Peyer's patch (tissue), 4 donors: ENCODE results near the gene YWHAE.

ENCODE experiments used
- POLR2A ChIP-seq, 2 donors: fragments of 450-650 bp; IDR thresholded peaks; one replicate each; pipeline ENCODE4 v1.5.1; 2017; ENCODE audit warnings: antibody characterized with exemption in 2 of 2, mild to moderate bottlenecking in 2 of 2, moderate library complexity in 2 of 2
- TF ChIP-seq, protein P1 (sequence below), 6 experiments: fragments of 450-650 bp in 4 of 6; fragments of 200-600 bp in 2 of 6; sonication (generic) in 1 of 6; IDR thresholded peaks; one replicate each; pipeline ENCODE4 v1.5.1; 2017 to 2019; ENCODE audit warnings: antibody characterized with exemption in 6 of 6, mild to moderate bottlenecking in 3 of 6, moderate library complexity in 1 of 6

DNA sequence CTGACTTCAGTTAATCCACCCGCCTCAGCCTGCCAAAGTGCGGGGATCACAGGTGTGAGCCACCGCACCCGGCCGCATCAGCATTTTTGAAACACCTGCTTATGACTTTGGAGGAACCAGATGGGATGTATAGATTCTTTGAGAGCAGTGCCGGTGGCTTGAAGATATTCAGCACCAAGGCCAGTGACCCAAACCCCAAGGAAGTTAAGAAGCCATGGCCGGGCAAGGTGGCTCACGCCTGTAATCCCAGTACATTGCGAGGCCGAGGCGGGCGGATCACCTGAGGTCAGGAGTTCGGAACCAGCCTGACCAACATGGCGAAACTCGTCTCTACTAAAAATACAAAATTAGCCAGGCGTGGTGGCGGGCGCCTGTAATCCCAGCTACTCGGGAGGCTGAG lies 76.7 kb downstream of the YWHAE start:
- TF ChIP-seq POLR2A (IDR thresholded peaks at IDR 0.05) = no peak
- TF ChIP-seq, protein P1, sequence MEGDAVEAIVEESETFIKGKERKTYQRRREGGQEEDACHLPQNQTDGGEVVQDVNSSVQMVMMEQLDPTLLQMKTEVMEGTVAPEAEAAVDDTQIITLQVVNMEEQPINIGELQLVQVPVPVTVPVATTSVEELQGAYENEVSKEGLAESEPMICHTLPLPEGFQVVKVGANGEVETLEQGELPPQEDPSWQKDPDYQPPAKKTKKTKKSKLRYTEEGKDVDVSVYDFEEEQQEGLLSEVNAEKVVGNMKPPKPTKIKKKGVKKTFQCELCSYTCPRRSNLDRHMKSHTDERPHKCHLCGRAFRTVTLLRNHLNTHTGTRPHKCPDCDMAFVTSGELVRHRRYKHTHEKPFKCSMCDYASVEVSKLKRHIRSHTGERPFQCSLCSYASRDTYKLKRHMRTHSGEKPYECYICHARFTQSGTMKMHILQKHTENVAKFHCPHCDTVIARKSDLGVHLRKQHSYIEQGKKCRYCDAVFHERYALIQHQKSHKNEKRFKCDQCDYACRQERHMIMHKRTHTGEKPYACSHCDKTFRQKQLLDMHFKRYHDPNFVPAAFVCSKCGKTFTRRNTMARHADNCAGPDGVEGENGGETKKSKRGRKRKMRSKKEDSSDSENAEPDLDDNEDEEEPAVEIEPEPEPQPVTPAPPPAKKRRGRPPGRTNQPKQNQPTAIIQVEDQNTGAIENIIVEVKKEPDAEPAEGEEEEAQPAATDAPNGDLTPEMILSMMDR (IDR thresholded peaks at IDR 0.05) = no peak
